Measurements from ENCODE around the gene CYTH1. TPM values are rescaled to one million over a fixed set of nuclear protein-coding genes. Genes with fewer than 3 reads are reported as not detected.

Gene CYTH1
- total RNA-seq, 1 experiment from 2014 or later: 20.0 TPM

GRCh38 chr17:78665387-78665951 lies 116.6 kb downstream of the CYTH1 start:
- peaks cover 4% of the 10 kb centered on the region; the same call in 1 of the 2 replicates for H3K36me3 Mint-ChIP-seq
- DNase-seq (ENCODE audit: low spot score) (no peak), ATAC-seq (no peak)
- H3K4me3 Mint-ChIP-seq: no peak overlapping the region
- TF ChIP-seq TP53 (CRISPR knock-in tag; IDR thresholded peaks at IDR 0.05) (no peak), RELA (CRISPR knock-in tag; IDR thresholded peaks at IDR 0.05; ENCODE audit: borderline replicate concordance) (no peak), ZNF138 (CRISPR knock-in tag; conservative IDR thresholded peaks at IDR 0.05) (no peak)
- no peak overlapping the region; the same call in 1 of the 2 replicates for H3K27ac Mint-ChIP-seq
- POLR2A ChIA-PET: no interaction called here
- peaks cover 12% of the 10 kb centered on the region for H3K4me1 Mint-ChIP-seq
- CTCF ChIA-PET: interaction anchor here (0.5 to 1.5 kb wide), 4 partner anchors 9 to 181 kb away, joined by 3 to 5 read pairs (median 4); no protein-coding TSS in a partner anchor
- H3K27me3 Mint-ChIP-seq (ENCODE audit: low read depth): no peaks in the 10 kb centered on the region; the same call in 1 of the 2 replicates
- no peaks in the 10 kb centered on the region for H3K9me3 Mint-ChIP-seq

GRCh38 chr17:78664476-78665386 lies 117.3 kb downstream of the CYTH1 start:
- ATAC-seq: no peak
- Mint-ChIP-seq H3K27ac (no peak overlapping the region), H3K27me3 (ENCODE audit: low read depth) (no peaks in the 10 kb centered on the region; the same call in 1 of the 2 replicates), H3K36me3 (peaks cover 2% of the 10 kb centered on the region; the same call in 1 of the 2 replicates), H3K9me3 (no peaks in the 10 kb centered on the region), H3K4me3 (no peak overlapping the region), H3K4me1 (peaks cover 12% of the 10 kb centered on the region)
- DNase-seq (ENCODE audit: low spot score): no peak
- ChIA-PET CTCF (interaction anchor here (1.0 to 1.5 kb wide), 2 partner anchors 10 to 44 kb away, joined by 3 to 5 read pairs; no protein-coding TSS in a partner anchor), POLR2A (no interaction called here)
- TF ChIP-seq E2F5 (CRISPR knock-in tag; IDR thresholded peaks at IDR 0.05): no peak
- TF ChIP-seq OVOL2 (CRISPR knock-in tag; IDR thresholded peaks at IDR 0.05; ENCODE audit: borderline replicate concordance): no peak
- TF ChIP-seq ATF1 (CRISPR knock-in tag; IDR thresholded peaks at IDR 0.05): no peak
- no peak for TF ChIP-seq ZNF317 (CRISPR knock-in tag; IDR thresholded peaks at IDR 0.05; ENCODE audit: borderline replicate concordance, low read depth)
- TF ChIP-seq HMGXB4 (CRISPR knock-in tag; IDR thresholded peaks at IDR 0.05): no peak
- no peak for TF ChIP-seq ZNF423 (CRISPR knock-in tag; IDR thresholded peaks at IDR 0.05)
- TF ChIP-seq FOXP1 (CRISPR knock-in tag; IDR thresholded peaks at IDR 0.05; ENCODE audit: borderline replicate concordance): no peak
- no peak for TF ChIP-seq TEAD4 (CRISPR knock-in tag; IDR thresholded peaks at IDR 0.05)
- TF ChIP-seq PREB (CRISPR knock-in tag; IDR thresholded peaks at IDR 0.05; ENCODE audit: borderline replicate concordance): no peak

GRCh38 chr17:78661093-78661770 lies 120.8 kb downstream of the CYTH1 start:
- DNase-seq (ENCODE audit: low spot score): no peak
- CTCF ChIA-PET: interaction anchor here (1.4 kb wide), 1 partner anchor 101 kb away, joined by 3 read pairs; no protein-coding TSS in a partner anchor
- ATAC-seq: no peak
- TF ChIP-seq RELA (CRISPR knock-in tag; IDR thresholded peaks at IDR 0.05; ENCODE audit: borderline replicate concordance) (no peak), E2F1 (CRISPR knock-in tag; IDR thresholded peaks at IDR 0.05) (no peak), ZNF138 (CRISPR knock-in tag; conservative IDR thresholded peaks at IDR 0.05) (no peak), JAZF1 (CRISPR knock-in tag; IDR thresholded peaks at IDR 0.05) (no peak), STAT6 (CRISPR knock-in tag; conservative IDR thresholded peaks at IDR 0.05; ENCODE audit: low read depth) (no peak), TEAD4 (CRISPR knock-in tag; IDR thresholded peaks at IDR 0.05) (no peak), ZNF671 (CRISPR knock-in tag; IDR thresholded peaks at IDR 0.05) (no peak), TCF7 (CRISPR knock-in tag; IDR thresholded peaks at IDR 0.05; ENCODE audit: low read depth) (no peak), MYBL2 (CRISPR knock-in tag; IDR thresholded peaks at IDR 0.05) (no peak), USF1 (CRISPR knock-in tag; IDR thresholded peaks at IDR 0.05) (no peak), CREM (CRISPR knock-in tag; IDR thresholded peaks at IDR 0.05) (no peak)

More at GRCh38 chr17:78661093-78661770, 120.8 kb downstream of the CYTH1 start:
- no peaks in the 10 kb centered on the region for H3K27me3 Mint-ChIP-seq (ENCODE audit: low read depth)
- peaks cover 3% of the 10 kb centered on the region for H3K4me1 Mint-ChIP-seq
- no peak overlapping the region for H3K4me3 Mint-ChIP-seq
- POLR2A ChIA-PET: no interaction called here
- no peak overlapping the region for H3K27ac Mint-ChIP-seq
- H3K36me3 Mint-ChIP-seq: no peaks in the 10 kb centered on the region
- no peaks in the 10 kb centered on the region for H3K9me3 Mint-ChIP-seq

Data from WTC11 (cell line).